Measurements from ENCODE around the gene SLC25A28.

DNA sequence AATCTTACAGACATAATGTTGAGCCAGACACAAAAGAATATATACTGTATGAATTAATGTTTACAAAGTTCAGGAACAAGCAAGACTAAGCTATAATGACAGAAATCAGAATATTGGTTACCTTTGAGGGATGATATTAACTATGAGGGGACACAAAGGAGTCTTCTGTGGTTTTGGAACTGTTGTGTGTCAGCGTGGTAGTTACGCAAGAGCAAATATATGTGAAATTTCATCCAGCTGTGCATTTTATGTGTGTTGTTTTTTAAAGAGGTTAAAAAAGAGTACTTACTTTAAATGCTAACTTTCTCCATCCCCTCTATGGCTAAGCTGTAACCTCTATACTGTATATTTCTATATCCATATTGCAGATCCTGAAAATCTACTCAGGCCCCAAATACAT is 14.9 kb downstream of the SLC25A28 start:
- TF ChIP-seq POLR2AphosphoS5 (IDR thresholded peaks at IDR 0.05; ENCODE audit: low read depth, low read length) (no peak), POLR2A (IDR thresholded peaks at IDR 0.05; ENCODE audit: low read depth, low read length) (no peak), TAF1 (IDR thresholded peaks at IDR 0.05; ENCODE audit: low read depth, low read length) (no peak), POU2F2 (IDR thresholded peaks at IDR 0.05; ENCODE audit: low read depth, low read length) (no peak), PAX5 (IDR thresholded peaks at IDR 0.05; ENCODE audit: insufficient read depth, low read length, severe bottlenecking) (no peak), SPI1 (IDR thresholded peaks at IDR 0.05; ENCODE audit: low read depth, low read length) (no peak)

Data from GM12891 (cell line).